DND-41 (cell line): Measurements from ENCODE around the gene CLDN24.

Experiments used
- CTCF ChIP-seq: IDR thresholded peaks from 2 replicates; pipeline ENCODE4 v1.5.1; 2012; ENCODE audit warnings: borderline replicate concordance, low read length, moderate library complexity, mild to moderate bottlenecking; ENCODE audit not compliant: poor library complexity, severe bottlenecking; ENCODE audit errors: extremely low read depth
- EZH2 ChIP-seq: IDR thresholded peaks from 3 replicates; pipeline ENCODE4 v1.6.1; 2012; ENCODE audit warnings: borderline replicate concordance, low read depth, mild to moderate bottlenecking, moderate library complexity, low read length, inconsistent platforms; ENCODE audit not compliant: severe bottlenecking

GRCh38 chr4:183318656-183319055 lies 3.6 kb downstream of the CLDN24 start:
- TF ChIP-seq CTCF (no peak), EZH2 (no peak)
